HepG2 (cell line): ENCODE measurements around the gene ACTR1A. TPM values are rescaled to one million over a fixed set of nuclear protein-coding genes. Genes with fewer than 3 reads are reported as not detected.
A peak's percentile ranks its signal among the peaks of the same experiment; 100 is the strongest.

Experiments used
- MLX ChIP-seq: IDR thresholded peaks from 2 replicates; pipeline ENCODE4 v1.6.1; 2016
- PHF5A ChIP-seq: IDR thresholded peaks from one replicate; pipeline ENCODE4 v1.6.1; 2018; ENCODE audit warnings: low read depth, missing genetic modification reagents; ENCODE audit not compliant: unreplicated experiment
- PRDM10 ChIP-seq: sonication (generic); formaldehyde crosslinking; IDR thresholded peaks from 2 replicates; pipeline ENCODE4 v1.4.0; 2020; ENCODE audit warnings: low read depth, missing genetic modification reagents
- ZBTB10 ChIP-seq: sonication (generic); formaldehyde crosslinking; IDR thresholded peaks from 2 replicates; pipeline ENCODE4 v1.4.0; 2020; ENCODE audit warnings: missing genetic modification reagents, borderline replicate concordance
- ZHX2 ChIP-seq, 2 experiments: sonication (generic) in 1 of 2; formaldehyde crosslinking in 1 of 2; IDR thresholded peaks; 2 replicates each; pipeline versions ENCODE4 v1.6.1 to v1.9.0; 2014 to 2022; ENCODE audit warnings: antibody characterized with exemption in 1 of 2, borderline replicate concordance in 1 of 2, inconsistent platforms in 1 of 2, low read depth in 1 of 2, missing genetic modification reagents in 1 of 2
- ZNF282 ChIP-seq: fragments of 450-650 bp; IDR thresholded peaks from 2 replicates; pipeline ENCODE4 v1.6.1; 2018; ENCODE audit not compliant: partially characterized antibody
- ZNF337 ChIP-seq: sonication (generic); formaldehyde crosslinking; IDR thresholded peaks from 2 replicates; pipeline ENCODE4 v1.5.1; 2020; ENCODE audit warnings: missing genetic modification reagents, low read depth, mild to moderate bottlenecking, borderline replicate concordance
- ZNF605 ChIP-seq: sonication (generic); formaldehyde crosslinking; IDR thresholded peaks from 2 replicates; pipeline ENCODE4 v1.8.0; 2022; ENCODE audit warnings: mild to moderate bottlenecking, missing genetic modification reagents
- ZNF678 ChIP-seq: sonication (generic); formaldehyde crosslinking; IDR thresholded peaks from 2 replicates; pipeline ENCODE4 v1.4.0; 2020; ENCODE audit warnings: mild to moderate bottlenecking, missing genetic modification reagents
- polyA plus RNA-seq, 8 experiments: library from polyadenylated mRNA; depleted of rRNA in 3 of 8; stranded (reverse) in 7 of 8; unstranded in 1 of 8; fragments of >200 nt; fragmentation: Illumina TruSeq in 4 of 8; extraction: Trizol in 4 of 8; gene quantifications; 2 replicates each; pipeline versions ENCODE4 v1.2.1 to v1.2.3, GENCODE V29; 2011 to 2016; ENCODE audit warnings: low read depth in 4 of 8, missing spikeins in 1 of 8, mixed read lengths in 1 of 8; ENCODE audit not compliant: insufficient read depth in 1 of 8
- total RNA-seq, 5 experiments: library from RNA; depleted of rRNA; stranded (reverse); fragments of >200 nt; fragmentation: Illumina TruSeq; extraction: Trizol; gene quantifications; 2 replicates each; pipeline ENCODE4 v1.2.3, GENCODE V29; 2016; ENCODE audit warnings: low read depth in 1 of 5
- TF ChIP-seq, protein P1 (sequence below): sonication (generic); formaldehyde crosslinking; IDR thresholded peaks from 2 replicates; pipeline ENCODE4 v1.5.1; 2020; ENCODE audit warnings: mild to moderate bottlenecking, moderate library complexity, missing genetic modification reagents

ACTR1A gene
- total and polyA plus RNA-seq, 2 of the 13 experiments (the other 11 are each of a cell fraction or from before 2014, with no cell fraction given): 59.6 to 62.8 TPM

GRCh38 chr10:102461187-102462054, 41.1 kb downstream of the ACTR1A start (continued):
- no peak for TF ChIP-seq ZBTB10
- peak; percentile 98 for TF ChIP-seq ZHX2 (IDR thresholded peaks at IDR 0.05; ENCODE audit: low read depth)
- no peak for TF ChIP-seq ZHX2 (CRISPR knock-in tag; IDR thresholded peaks at IDR 0.05; ENCODE audit: borderline replicate concordance)
- peak; percentile 19; the same call in 1 of the 2 replicates for TF ChIP-seq PRDM10 (CRISPR knock-in tag)
- TF ChIP-seq, protein P1, sequence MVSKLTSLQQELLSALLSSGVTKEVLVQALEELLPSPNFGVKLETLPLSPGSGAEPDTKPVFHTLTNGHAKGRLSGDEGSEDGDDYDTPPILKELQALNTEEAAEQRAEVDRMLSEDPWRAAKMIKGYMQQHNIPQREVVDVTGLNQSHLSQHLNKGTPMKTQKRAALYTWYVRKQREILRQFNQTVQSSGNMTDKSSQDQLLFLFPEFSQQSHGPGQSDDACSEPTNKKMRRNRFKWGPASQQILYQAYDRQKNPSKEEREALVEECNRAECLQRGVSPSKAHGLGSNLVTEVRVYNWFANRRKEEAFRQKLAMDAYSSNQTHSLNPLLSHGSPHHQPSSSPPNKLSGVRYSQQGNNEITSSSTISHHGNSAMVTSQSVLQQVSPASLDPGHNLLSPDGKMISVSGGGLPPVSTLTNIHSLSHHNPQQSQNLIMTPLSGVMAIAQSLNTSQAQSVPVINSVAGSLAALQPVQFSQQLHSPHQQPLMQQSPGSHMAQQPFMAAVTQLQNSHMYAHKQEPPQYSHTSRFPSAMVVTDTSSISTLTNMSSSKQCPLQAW (CRISPR knock-in tag): peak; percentile 69; the same call in 1 of the 2 replicates
- TF ChIP-seq MLX (CRISPR knock-in tag): no peak
- TF ChIP-seq ZNF678 (CRISPR knock-in tag): no peak
- TF ChIP-seq ZNF337 (CRISPR knock-in tag): no peak
- TF ChIP-seq ZNF282: no peak
- peak; percentile 51; the same call in 1 of the 2 replicates for TF ChIP-seq ZNF605 (CRISPR knock-in tag)
- TF ChIP-seq PHF5A: no peak
